HG03159 (cell line): ENCODE results near the gene OR5A1.
"Not testable (repeated sequence)": the region's sequence is repeated elsewhere in the genome, so short reads cannot be mapped to it uniquely, and the experiment has no call there.

Source experiments
- ATAC-seq: cut with Tn5 transposase; IDR thresholded peaks from one replicate; pipeline ENCODE4 v1.9.1; 2021; ENCODE audit warnings: mild to moderate bottlenecking, moderate library complexity; ENCODE audit not compliant: unreplicated experiment

OR5A1 gene

DNA sequence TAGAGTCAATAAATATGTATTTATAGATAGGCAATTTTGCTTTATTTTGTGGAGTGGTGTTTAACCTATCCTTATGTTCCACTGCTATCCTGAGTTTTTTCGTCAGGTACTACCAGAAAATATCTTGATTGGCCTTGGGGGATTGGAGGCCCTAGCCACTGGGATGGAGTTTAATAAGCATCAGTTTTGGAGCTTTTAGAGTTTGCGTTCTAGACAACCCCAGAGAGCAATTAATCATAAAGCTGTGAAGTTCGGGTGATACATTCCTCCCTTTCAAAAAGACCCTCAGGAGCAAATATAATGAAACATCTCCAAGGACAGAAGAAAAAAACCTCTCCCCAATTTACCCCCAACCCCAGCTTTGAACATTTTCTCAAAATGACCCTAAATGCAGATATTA is at the start of gene OR5A1:
OR5A1 (plus strand) TSS at position 301 of the 400 bp plus-strand sequence. CDS start 6,700 bp downstream, outside the sequence.
- ATAC-seq: no peak

DNA sequence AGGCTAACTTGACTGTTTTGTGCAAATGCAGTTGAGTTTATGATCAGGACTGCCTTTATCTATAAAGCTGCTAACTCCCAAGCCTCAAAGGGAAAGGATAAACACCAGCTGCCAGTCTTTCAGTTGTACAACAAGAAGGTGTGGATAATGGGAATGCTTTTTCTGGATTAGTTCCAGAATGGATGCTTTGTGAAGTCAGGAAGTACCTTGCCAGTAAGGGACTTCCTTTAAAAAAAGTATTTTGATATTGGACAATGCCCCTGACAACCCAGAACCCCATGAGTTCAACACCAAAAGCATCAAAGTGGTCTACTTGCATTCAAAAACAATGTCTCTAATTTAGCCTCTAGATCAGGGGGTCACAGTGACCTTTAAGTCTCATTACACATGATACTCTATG is 42.1 kb upstream of the OR5A1 start:
- ATAC-seq: no peak

DNA sequence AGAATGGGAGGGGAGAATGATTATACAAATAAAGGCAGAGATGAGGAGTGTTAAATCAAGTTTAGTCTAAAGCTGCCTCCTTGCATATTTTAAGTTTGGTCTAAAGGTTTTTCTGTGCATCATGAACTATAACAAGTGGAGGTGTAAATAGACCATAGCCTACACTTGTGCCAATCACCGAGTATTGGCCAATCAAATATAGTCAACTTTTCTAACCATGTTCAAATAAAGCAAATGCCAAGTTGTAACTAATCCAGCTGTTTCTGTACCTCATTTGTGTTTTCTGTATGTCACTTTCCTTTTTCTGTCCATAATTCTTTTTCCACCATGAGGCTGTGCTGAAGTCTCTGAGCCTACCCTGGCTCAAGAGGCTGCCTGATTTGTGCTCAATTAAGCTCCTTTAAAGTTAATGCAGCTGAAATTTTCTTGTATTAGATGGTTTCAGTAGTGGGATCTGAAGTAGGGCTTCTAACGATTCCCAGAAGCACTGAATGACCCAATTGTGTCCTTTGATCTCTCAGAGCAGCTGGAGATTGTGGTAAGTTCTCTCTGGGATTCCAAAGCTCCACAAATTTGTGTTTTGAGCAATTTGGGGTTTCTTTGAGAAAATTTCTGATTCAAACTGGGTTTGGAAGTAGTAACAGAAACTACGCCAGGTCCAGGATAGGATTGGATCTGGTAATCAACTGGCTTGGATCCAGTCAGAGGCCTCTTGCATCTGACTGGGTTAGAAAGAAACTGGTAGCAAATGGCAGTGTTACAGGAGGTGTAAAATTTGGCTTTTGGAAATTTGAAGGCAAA is 35.6 kb upstream of the OR5A1 start:
- no peak for ATAC-seq

DNA sequence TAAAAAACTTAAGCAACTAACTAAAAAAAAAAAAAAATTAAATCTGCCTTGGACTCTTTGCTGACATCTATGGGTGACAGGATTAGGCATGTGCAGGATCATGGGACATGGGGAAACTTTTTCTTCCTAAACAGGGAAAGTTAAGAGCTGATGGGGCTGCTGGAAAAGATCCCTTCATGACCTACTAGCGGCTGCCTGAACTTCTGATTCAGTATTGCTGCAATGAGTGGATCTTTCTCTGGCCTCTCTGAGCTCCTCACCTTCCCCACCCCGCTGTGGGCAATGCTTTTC is 35.1 kb upstream of the OR5A1 start:
- ATAC-seq: no peak

DNA sequence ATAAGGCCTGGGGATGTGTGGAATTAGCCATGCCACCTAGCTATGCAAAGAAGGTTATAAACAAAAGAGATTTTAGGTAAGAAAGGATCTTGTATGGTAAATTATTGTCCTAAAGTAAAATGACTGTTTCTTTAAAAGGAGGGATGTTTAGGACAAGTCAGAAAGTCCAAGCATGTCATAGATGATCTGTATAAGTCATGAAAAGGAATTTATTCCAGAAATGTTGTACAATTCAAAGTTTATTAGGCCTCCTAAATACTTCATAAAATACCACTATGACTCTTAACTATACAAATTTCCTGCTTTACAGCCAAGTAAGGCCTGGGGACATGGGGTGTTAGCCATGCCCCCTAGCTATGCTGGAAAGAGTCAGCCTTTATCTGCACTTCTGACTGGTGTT is 32.7 kb upstream of the OR5A1 start:
- no peak for ATAC-seq

DNA sequence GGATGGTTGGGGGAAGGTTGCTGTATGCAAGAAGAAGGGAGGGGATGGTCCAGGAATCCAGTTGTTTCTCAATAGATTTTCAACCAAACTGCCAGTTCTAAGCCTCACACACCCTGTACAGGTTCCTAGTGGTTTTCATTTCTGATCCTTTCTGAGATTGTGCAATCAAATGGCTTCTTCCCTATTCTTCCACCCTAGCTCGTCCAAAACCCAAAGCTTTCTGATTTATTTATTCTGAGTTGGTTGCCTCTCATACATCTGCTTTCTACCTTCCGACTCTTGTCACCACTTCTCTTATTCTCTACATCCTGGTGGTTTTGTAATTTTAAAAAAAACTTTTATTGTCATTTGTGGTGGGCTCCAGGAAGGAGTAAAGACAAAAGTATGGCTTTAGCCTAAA is 22.6 kb upstream of the OR5A1 start:
- no peak for ATAC-seq

DNA sequence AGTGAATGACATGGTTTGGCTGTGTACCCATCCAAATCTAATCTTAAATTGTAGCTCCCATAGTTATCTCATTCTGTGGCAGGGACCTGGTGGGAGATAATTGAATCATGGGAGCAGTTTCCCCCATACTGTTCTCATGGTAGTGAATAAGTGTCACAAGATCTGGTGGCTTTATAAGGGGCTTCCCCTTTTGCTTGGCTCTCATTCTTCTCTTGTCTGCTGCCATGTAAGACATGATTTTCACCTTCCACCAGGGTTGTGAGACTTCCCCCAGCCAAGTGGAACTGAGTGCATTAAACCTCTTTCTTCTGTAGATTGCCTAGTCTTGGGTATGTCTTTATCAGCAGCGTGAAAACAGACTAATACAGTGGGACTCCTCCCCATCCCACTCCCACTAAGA is 21.2 kb upstream of the OR5A1 start:
- ATAC-seq: no peak

DNA sequence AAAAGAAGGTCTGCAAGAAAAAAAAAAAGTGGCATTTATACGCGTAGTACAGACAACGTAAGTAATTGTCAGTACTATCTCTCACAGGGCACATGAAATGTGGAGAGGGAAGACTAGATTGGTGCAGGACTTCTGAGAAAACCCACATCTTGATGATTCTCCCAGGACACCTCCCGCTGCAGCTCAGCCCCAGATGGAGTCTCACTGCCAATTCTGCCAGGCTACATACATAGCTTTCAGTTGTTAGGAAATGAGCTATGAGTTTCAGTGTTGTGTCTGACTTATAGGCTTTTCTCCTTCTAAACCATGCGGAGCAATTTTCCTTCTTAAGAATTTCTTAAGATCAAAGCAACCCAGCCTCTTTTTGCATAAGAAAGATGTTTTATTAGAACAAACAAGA is 19.7 kb upstream of the OR5A1 start:
- no peak for ATAC-seq

DNA sequence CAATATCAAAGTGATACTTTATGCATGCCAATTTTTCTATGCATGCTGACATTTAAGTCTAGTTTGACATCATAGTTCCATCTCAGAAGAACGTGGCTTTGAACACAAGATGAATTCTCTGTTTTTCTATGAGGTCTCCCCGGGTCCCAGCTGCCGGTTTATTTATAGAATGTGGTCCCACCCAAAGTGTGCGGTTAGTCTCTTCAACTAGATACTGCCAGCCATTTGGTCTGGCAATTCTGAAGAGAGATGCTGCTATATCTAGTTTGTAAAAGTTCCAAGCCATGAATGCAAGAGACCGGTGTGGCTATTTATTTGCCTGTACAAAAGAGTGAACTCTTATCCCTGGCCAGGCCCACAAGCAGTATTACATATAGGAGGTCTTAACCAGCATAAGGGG is 19.2 kb upstream of the OR5A1 start:
- no peak for ATAC-seq

DNA sequence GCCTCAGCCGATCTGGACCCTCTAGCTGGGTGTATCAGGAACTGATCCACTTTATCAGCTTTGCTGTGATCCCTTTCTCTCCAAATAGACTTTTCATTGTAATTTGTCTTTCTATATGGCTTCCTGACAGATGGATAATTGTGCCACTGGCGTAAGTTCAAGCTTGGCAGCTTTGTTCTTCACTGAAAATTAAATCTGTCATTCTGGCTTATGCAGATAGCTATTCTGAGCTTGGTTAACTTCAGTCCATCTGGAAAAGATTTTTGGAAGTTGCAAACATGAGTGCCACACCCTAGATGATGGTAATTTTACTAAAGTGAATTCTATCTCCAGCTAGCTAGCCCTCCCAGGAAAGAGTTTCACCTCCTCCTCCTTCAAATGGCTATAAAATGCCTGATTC is 18.1 kb upstream of the OR5A1 start:
- no peak for ATAC-seq

DNA sequence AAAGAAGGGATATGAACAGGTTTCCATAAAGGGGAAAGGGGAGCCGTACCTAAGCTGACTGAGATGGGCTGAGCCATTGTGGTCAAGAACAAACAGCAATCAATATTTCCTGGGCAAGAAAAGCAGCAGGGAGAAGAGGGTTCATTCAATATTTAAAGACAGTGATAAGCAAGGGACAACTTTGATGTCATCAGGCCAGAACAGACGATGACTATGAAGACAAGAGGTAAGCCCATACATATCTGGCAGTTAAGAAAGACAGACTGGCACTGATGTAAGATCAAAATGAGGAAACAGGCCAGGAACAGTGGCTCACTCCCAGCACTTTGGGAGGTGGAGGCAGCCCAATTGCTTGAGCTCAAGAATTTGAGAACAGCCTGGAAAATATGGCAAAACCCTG is 12.4 kb upstream of the OR5A1 start:
- ATAC-seq: no peak

DNA sequence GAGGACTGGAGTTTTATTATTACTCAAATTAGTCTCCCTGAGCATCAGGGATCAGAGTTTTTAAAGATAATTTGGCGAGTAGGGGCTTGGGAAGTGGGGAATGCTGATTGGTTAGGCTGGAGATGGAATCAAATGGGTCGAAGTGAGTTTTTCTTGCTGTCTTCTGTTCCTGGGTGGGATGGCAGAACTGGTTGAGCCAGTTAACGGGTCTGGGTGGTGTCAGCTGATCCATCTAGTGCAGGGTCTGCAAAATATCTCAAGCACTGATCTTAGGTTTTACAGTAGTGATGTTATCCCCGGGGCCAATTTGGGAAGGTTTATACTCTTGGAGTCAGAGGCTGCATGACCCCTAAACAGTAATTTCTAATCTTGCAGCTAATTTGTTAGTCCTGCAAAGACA is 11.1 kb upstream of the OR5A1 start:
- ATAC-seq: no peak

DNA sequence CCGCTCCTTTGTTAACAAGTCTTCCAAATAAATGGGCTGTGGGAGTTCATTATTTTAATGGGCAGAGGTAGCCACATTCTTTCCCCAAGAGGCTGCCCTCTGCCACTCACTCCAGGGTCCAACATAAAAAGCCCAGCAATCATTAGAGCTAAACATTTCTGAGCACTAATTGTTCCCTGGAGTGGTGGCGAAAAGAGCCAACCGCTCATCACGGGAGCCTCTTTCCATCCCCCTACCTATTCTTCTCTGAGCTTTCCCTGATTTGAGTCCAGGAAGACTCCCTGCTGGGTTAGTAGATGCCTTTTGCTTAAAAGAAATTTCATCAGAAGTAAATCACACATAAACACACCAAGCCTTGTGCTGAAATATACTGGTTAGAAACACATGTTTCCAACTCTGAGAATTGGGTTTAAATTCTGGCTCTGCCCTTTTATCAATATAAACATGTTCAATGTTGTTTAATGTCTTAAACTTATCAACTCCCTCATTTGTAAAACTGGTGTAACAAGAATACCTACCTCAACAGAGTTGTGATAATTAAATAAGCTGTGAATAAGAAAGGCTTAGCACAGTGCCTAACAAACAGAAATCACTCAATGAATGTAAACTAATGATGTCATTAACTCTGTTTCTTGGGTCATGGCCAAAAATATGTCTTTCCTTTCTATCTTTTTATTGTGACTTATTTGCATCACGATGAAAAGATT is 9.8 kb upstream of the OR5A1 start, which contains the start of gene OR5A2:
OR5A2 (minus strand) TSS at position 53 of the 707 bp plus-strand sequence. CDS start 3,460 bp downstream, outside the sequence.
- no peak for ATAC-seq

DNA sequence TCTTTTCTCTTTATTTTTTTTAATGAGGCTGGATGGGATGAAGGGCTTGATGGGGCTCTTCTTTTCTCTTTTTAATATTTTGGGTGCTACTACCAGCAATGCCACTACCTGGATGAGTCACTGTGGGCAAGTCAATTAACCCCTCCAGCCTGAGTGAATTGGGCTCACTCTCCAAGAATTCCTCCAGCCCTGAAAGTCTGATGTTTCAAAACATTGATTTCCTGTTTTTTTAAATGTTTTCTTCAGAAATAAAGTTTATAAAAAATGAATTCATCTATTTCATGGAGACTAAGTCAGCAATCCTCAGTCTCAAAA is 9.2 kb upstream of the OR5A1 start:
- ATAC-seq: no peak

DNA sequence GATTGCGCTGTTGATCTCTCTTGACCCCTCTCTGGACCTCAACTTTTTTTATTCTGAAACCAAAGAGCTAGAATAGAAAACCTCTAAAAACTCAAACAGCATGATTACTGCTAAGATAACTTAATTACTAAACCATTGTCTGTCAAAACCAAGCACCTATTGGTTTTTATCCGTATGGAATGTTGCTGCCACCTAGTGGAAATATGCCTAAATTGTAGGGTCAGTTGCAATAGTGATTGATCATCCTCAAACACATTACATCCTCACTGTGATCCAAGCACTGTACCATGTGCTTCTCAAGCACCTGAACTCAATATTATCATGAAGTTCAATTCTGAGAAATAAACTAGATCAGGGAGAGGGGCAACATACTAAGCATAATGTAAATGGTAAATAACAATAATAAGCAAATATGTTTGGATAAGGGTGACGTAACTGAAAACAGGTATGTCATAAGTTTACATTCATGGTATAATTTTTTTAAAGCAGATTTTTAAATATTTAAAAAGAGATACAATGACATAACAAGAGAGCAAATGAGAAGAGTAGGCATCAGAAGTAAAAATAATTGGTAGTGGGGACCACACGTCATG is 6.2 kb upstream of the OR5A1 start:
- ATAC-seq: peak; percentile 83

DNA sequence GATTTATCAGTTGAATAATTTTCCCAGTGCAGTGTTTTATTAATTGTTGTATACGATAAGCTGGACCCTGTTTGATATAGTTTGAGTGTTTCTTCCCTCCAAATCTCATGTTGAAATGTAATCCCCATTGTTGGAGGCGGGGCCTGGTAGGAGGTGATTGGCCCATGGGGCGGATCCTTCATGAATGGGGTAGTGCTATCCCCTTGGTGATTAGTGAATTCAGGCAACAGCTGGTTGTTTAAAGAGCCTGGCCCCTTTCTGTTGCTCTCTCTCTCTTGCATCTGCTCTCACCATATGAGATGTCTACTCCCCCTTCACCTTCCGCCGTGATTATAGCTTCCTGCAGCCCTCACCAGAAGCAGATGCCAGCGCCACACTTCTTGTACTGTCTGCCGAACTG is 1.5 kb downstream of the OR5A1 start:
- no peak for ATAC-seq

DNA sequence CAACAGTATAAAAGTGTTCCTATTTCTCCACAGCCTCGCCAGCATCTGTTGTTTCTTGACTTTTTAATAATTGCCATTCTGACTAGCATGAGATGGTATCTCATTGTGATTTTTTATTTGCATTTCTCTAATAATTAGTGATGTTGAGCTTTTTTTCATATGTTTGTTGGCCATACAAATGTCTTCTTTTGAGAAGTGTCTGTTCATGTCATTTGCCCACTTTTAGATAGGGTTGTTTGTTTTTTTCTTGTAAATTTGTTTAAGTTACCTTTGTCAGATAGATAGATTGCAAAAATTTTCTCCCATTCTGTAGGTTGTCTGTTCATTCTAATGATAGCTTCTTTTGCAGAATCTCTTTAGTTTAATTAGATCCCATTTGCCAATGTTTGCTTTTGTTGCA is 9.4 kb downstream of the OR5A1 start:
- ATAC-seq: not testable (repeated sequence)

DNA sequence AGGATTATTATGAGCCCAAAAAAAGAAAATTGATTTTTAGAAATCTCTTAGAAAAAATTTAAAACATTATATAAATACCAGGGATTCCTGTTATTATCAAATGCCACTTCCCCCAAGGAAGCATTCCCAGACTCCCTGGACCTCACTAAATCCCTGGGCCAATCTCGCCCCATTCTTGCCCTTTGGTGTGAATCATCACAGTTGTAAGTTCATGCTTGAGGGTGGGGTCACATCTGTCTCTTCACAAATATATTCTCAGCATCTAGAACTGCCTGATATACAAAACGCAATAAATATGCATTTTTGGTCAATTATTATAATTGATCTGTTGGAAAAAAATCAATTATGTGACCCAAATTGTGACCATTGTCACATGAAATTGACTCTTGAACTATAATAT is 12.2 kb downstream of the OR5A1 start:
- no peak for ATAC-seq

DNA sequence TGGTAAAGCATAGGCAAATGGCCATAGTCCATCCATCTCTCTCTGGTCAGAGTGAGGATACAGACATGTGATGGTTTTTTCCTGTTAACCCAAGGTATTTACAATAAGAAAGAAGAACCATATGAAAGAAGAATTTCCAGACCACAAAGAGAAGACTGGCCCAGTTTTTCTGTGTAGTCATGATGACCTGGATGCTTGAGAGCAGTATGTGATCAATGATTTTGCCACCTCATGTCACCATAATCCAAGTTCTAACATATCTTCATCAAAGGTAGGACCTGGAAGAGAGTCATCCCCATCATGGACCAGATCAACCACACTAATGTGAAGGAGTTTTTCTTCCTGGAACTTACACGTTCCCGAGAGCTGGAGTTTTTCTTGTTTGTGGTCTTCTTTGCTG is 20.4 kb downstream of the OR5A1 start, which contains the start of gene OR4D6:
OR4D6 (plus strand) TSS at position 301 of the 400 bp plus-strand sequence; CDS start at position 301, 0 bp downstream.
- no peak for ATAC-seq

DNA sequence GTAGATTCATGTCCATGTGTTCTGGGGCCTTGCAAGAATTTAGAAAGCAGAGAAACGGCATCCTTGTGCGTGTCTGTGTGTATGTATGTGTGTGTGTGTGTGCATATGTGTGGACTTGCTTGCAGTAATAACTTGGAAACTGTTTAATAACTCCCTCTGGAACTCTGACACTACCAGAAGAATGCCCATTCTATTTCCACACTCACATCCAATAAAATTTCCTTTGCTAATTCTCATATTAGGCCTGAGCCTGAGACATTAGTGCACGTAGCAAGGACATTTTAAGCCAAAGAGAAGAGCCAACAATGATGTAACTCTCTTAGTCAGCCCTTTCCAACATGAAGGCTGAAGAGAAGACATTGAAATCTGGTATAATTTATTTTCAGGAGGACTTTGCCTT is 23.6 kb downstream of the OR5A1 start:
- ATAC-seq: no peak

DNA sequence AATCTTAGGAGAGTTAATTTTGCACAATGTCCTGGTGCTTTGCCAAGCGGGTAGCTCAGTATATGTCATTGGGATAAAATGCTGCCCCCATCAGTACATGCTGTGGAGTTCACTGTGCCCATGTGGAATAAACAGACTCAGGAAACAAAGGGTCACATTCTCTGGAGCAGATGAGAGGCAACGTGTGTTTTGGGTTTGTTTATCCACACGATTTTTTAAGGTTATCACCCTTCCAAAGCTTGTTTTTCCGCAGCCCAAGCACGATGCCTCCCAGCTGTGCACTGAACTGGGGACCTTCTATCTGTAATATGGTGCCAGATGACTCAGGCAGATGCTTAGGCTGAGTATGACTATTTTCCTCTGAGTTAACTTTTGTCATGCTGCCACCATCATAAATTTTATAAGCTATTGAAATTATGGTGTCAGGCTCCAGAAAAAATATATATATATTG is 26.9 kb downstream of the OR5A1 start:
- no peak for ATAC-seq

DNA sequence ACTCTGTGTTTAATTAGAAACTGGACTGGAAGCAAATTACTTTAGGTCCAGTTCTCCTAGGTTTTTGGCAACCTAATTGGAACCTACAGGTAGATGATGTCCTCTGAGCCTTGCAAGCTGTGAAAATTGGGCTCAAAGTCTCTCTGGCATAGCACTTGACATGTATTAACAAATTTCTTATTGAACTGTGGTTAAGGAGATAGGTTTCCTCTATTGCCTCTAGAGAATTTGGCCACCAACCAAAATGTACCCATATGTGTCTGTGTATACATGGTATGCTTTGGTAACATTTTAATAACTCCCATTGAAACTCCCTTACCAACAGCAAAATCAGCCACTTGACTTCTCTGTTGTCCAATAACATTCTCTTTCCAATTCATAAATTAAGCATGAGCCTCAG is 36.7 kb downstream of the OR5A1 start, which contains the start of gene OR4D10:
OR4D10 (plus strand) TSS at position 301 of the 400 bp plus-strand sequence. CDS start 4,115 bp downstream, outside the sequence.
- ATAC-seq: no peak
